ENCODE data around the gene CLDN14.
"Not testable (repeated sequence)": the region's sequence is repeated elsewhere in the genome, so short reads cannot be mapped to it uniquely, and the experiment has no call there.

DNA sequence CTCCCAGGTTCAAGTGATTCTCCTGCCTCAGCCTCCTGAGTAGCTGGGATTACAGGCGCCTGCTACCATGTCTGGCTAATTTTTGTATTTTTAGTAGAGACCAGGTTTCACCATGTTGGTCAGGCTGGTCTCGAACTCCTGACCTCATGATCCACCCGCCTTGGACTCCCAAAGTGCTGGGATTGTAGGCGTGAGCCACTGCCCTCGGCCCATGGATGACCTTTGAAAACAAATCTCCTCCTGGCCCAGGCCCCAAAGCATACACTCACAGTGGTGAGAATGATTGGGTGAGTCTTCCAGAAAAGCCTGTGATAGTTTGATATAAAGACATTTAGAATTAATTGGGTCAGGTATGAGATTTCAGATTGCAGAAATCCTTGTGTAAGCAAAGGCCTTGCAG is 3.4 kb downstream of the CLDN14 start:
- TF ChIP-seq, protein P1, sequence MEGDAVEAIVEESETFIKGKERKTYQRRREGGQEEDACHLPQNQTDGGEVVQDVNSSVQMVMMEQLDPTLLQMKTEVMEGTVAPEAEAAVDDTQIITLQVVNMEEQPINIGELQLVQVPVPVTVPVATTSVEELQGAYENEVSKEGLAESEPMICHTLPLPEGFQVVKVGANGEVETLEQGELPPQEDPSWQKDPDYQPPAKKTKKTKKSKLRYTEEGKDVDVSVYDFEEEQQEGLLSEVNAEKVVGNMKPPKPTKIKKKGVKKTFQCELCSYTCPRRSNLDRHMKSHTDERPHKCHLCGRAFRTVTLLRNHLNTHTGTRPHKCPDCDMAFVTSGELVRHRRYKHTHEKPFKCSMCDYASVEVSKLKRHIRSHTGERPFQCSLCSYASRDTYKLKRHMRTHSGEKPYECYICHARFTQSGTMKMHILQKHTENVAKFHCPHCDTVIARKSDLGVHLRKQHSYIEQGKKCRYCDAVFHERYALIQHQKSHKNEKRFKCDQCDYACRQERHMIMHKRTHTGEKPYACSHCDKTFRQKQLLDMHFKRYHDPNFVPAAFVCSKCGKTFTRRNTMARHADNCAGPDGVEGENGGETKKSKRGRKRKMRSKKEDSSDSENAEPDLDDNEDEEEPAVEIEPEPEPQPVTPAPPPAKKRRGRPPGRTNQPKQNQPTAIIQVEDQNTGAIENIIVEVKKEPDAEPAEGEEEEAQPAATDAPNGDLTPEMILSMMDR (IDR thresholded peaks at IDR 0.05): not testable (repeated sequence)
- not testable (repeated sequence) for TF ChIP-seq POLR2A (IDR thresholded peaks at IDR 0.05)

Data from thyroid gland (tissue), 4 donors.